HepG2 (cell line): ENCODE measurements around the gene ARHGEF37. TPM values are rescaled to one million over a fixed set of nuclear protein-coding genes. Genes with fewer than 3 reads are reported as not detected.

Experiments used
- ADNP ChIP-seq: sonication (generic); formaldehyde crosslinking; IDR thresholded peaks from 2 replicates; pipeline ENCODE4 v1.4.0; 2020; ENCODE audit warnings: missing genetic modification reagents
- ARID4A ChIP-seq: sonication (generic); formaldehyde crosslinking; IDR thresholded peaks from 2 replicates; pipeline ENCODE4 v1.5.0; 2020; ENCODE audit warnings: mild to moderate bottlenecking, missing genetic modification reagents, borderline replicate concordance
- ATF1 ChIP-seq: IDR thresholded peaks from 2 replicates; pipeline ENCODE4 v1.6.1; 2016; ENCODE audit warnings: mild to moderate bottlenecking, control low read depth
- ATM ChIP-seq: fragments of 450-650 bp; IDR thresholded peaks from 2 replicates; pipeline ENCODE4 v1.7.1; 2017; ENCODE audit warnings: mild to moderate bottlenecking, borderline replicate concordance
- CAMTA2 ChIP-seq: sonication (generic); formaldehyde crosslinking; IDR thresholded peaks from 2 replicates; pipeline ENCODE4 v1.4.0; 2020; ENCODE audit warnings: mild to moderate bottlenecking, missing genetic modification reagents, borderline replicate concordance
- DNMT3B ChIP-seq: conservative IDR thresholded peaks from 2 replicates; pipeline ENCODE4 v1.6.1; 2016; ENCODE audit warnings: missing biosample characterization, control low read depth
- FIP1L1 ChIP-seq: fragments of 200-400 bp; formaldehyde crosslinking; IDR thresholded peaks from 2 replicates; pipeline ENCODE4 v1.6.1; 2018; ENCODE audit warnings: low read depth, mild to moderate bottlenecking, low read length, moderate library complexity, borderline replicate concordance; ENCODE audit not compliant: insufficient read depth
- GATAD2A ChIP-seq: IDR thresholded peaks from 2 replicates; pipeline ENCODE4 v1.6.1; 2016
- LCORL ChIP-seq, 2 experiments: fragments of 450-650 bp in 1 of 2; sonication (generic) in 1 of 2; formaldehyde crosslinking in 1 of 2; IDR thresholded peaks; 2 replicates each; pipeline versions ENCODE4 v1.5.0 to v1.6.1; 2017 to 2020; ENCODE audit warnings: antibody characterized with exemption in 1 of 2, missing genetic modification reagents in 1 of 2
- TBX3 ChIP-seq: fragments of 450-650 bp; IDR thresholded peaks from 2 replicates; pipeline ENCODE4 v1.6.1; 2017; ENCODE audit warnings: antibody characterized with exemption, mild to moderate bottlenecking, inconsistent platforms, borderline replicate concordance
- TCF12 ChIP-seq, 2 experiments: fragments of 450-650 bp in 1 of 2; sonication (generic) in 1 of 2; formaldehyde crosslinking in 1 of 2; IDR thresholded peaks; 2 replicates each; pipeline versions ENCODE4 v1.6.1 to v1.8.0; 2017 to 2022; ENCODE audit warnings: antibody characterized with exemption in 1 of 2, mild to moderate bottlenecking in 1 of 2, missing genetic modification reagents in 1 of 2, moderate library complexity in 1 of 2
- ZBTB3 ChIP-seq: sonication (generic); formaldehyde crosslinking; IDR thresholded peaks from 2 replicates; pipeline ENCODE4 v1.4.0; 2020; ENCODE audit warnings: low read depth, mild to moderate bottlenecking, moderate library complexity, missing genetic modification reagents, borderline replicate concordance
- ZEB1 ChIP-seq: IDR thresholded peaks from 2 replicates; pipeline ENCODE4 v1.6.1; 2012; ENCODE audit warnings: mild to moderate bottlenecking, low read depth, inconsistent platforms; ENCODE audit not compliant: insufficient replicate concordance
- ZKSCAN5 ChIP-seq: sonication (generic); formaldehyde crosslinking; IDR thresholded peaks from 2 replicates; pipeline ENCODE4 v1.5.1; 2020; ENCODE audit warnings: mild to moderate bottlenecking, missing genetic modification reagents
- ZNF280D ChIP-seq: sonication (generic); formaldehyde crosslinking; IDR thresholded peaks from 2 replicates; pipeline ENCODE4 v1.5.1; 2020; ENCODE audit warnings: mild to moderate bottlenecking, missing genetic modification reagents
- ZNF562 ChIP-seq: sonication (generic); formaldehyde crosslinking; IDR thresholded peaks from 2 replicates; pipeline ENCODE4 v1.8.0; 2022; ENCODE audit warnings: missing genetic modification reagents, borderline replicate concordance
- ZNF563 ChIP-seq: sonication (generic); formaldehyde crosslinking; IDR thresholded peaks from 2 replicates; pipeline ENCODE4 v1.8.0; 2022; ENCODE audit warnings: mild to moderate bottlenecking, moderate library complexity, missing genetic modification reagents
- ZNF766 ChIP-seq: sonication (generic); formaldehyde crosslinking; IDR thresholded peaks from 2 replicates; pipeline ENCODE4 v1.5.0; 2020; ENCODE audit warnings: missing genetic modification reagents, borderline replicate concordance
- ZNF770 ChIP-seq: sonication (generic); formaldehyde crosslinking; IDR thresholded peaks from 2 replicates; pipeline ENCODE4 v1.5.0; 2020; ENCODE audit warnings: mild to moderate bottlenecking, missing genetic modification reagents
- polyA plus RNA-seq, 8 experiments: library from polyadenylated mRNA; depleted of rRNA in 3 of 8; stranded (reverse) in 7 of 8; unstranded in 1 of 8; fragments of >200 nt; fragmentation: Illumina TruSeq in 4 of 8; extraction: Trizol in 4 of 8; gene quantifications; 2 replicates each; pipeline versions ENCODE4 v1.2.1 to v1.2.3, GENCODE V29; 2011 to 2016; ENCODE audit warnings: low read depth in 4 of 8, missing spikeins in 1 of 8, mixed read lengths in 1 of 8; ENCODE audit not compliant: insufficient read depth in 1 of 8
- total RNA-seq, 5 experiments: library from RNA; depleted of rRNA; stranded (reverse); fragments of >200 nt; fragmentation: Illumina TruSeq; extraction: Trizol; gene quantifications; 2 replicates each; pipeline ENCODE4 v1.2.3, GENCODE V29; 2016; ENCODE audit warnings: low read depth in 1 of 5

The ARHGEF37 gene
- total and polyA plus RNA-seq, 2 of the 13 experiments (the other 11 are each of a cell fraction or from before 2014, with no cell fraction given): 0.18 to 0.27 TPM

GRCh38 chr5:149641600-149641999, 60.3 kb downstream of the ARHGEF37 start (continued):
- no peak for TF ChIP-seq ATF1 (CRISPR knock-in tag)
- no peak for TF ChIP-seq ZEB1
- TF ChIP-seq ZNF280D (CRISPR knock-in tag): peak; percentile 33; the same call in 1 of the 2 replicates
- peak; percentile 86 for TF ChIP-seq ZNF770 (CRISPR knock-in tag)
- TF ChIP-seq TBX3: no peak
- no peak for TF ChIP-seq TCF12 (IDR thresholded peaks at IDR 0.05)
- no peak for TF ChIP-seq TCF12 (CRISPR knock-in tag; IDR thresholded peaks at IDR 0.05)
- TF ChIP-seq FIP1L1: no peak
- TF ChIP-seq ATM: no peak
- TF ChIP-seq ZNF766 (CRISPR knock-in tag): no peak
- TF ChIP-seq DNMT3B (CRISPR knock-in tag): no peak
- TF ChIP-seq GATAD2A (CRISPR knock-in tag): no peak
- TF ChIP-seq ARID4A: no peak
- no peak for TF ChIP-seq ZBTB3 (CRISPR knock-in tag)
- no peak for TF ChIP-seq CAMTA2 (CRISPR knock-in tag)
- no peak for TF ChIP-seq ZNF563 (CRISPR knock-in tag)
- no peak for TF ChIP-seq ZKSCAN5
- TF ChIP-seq LCORL (IDR thresholded peaks at IDR 0.05): no peak
- no peak for TF ChIP-seq LCORL (CRISPR knock-in tag; IDR thresholded peaks at IDR 0.05)
- 0 out of 2 replicates have a peak, but pooled peaks have one; percentile 33 for TF ChIP-seq ADNP
- TF ChIP-seq ZNF562: no peak
